HG02943 (cell line): ENCODE measurements around the gene EIF3L.
"Not testable (repeated sequence)": the region's sequence is repeated elsewhere in the genome, so short reads cannot be mapped to it uniquely, and the experiment has no call there.

ENCODE experiments used
- ATAC-seq: cut with Tn5 transposase; IDR thresholded peaks from one replicate; pipeline ENCODE4 v1.9.1; 2021; ENCODE audit warnings: mild to moderate bottlenecking, low read depth, moderate library complexity; ENCODE audit not compliant: unreplicated experiment

The EIF3L gene

GRCh38 chr22:37849089-37849751, at the start of gene EIF3L:
Gene EIF3L (plus strand): TSS chr22:37849419. CDS start chr22:37849450, 31 bp downstream.
- ATAC-seq, result peak; percentile 48

DNA sequence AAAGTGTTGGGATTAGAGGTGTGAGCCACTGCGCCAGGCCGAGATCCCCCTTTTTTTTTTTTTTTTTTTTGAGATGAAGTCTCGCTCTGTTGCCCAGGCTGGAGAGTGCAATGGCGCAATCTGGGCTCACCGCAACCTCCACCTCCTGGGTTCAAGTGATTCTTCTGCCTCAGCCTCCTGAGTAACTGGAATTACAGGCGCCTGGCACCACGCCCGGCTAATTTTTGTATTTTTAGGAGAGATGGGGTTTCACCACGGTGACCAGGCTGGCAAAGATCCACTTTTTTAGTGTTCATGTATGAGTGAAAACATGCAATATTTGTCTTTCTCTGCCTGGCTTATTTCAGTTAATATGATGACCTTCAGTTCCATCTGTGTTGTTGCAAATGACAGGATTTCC, 49.2 kb upstream of the EIF3L start:
- not testable (repeated sequence) for ATAC-seq

- ATAC-seq, result no peak
These were observed 47.3 kb upstream of the EIF3L start for GRCh38 chr22:37801946-37802309.

- no peak for ATAC-seq
These were observed 46.7 kb upstream of the EIF3L start for GRCh38 chr22:37802310-37803194.

GRCh38 chr22:37803195-37803638, 46.0 kb upstream of the EIF3L start:
- ATAC-seq, result no peak

DNA sequence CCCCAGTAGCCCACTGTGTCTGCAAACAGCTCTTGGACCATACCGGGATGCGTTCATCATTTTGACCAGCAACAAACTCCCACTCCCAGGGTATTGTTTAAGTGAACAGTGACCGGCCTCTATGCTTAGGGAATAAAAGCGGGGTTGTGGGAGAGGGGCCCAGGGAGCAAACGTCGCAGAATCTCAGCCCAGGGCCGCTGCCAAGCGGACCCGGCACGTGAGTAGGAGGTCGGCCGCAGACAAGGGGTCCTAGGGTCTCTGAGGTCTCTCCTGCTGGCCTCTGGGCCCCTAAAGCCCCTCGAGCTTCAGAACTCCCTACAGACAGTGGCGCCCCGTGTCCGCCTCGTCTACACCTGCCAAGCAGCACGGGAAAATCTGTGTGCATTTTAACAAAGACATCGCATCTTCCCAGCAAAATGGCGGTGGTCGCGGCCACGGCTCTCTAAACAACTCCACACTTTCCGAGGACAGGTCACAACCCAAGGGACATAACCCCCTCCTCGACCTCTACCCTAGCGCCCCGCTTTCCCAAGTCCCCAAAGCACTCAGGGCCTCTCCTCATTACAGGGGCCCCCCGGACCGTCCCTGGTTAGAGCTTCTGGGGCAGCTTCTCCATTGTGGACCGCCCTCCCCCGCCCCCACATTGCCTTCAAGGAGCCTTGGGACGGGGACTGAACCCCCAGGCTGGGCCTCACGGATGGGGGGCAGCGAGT, 45.4 kb upstream of the EIF3L start:
- no peak for ATAC-seq

DNA sequence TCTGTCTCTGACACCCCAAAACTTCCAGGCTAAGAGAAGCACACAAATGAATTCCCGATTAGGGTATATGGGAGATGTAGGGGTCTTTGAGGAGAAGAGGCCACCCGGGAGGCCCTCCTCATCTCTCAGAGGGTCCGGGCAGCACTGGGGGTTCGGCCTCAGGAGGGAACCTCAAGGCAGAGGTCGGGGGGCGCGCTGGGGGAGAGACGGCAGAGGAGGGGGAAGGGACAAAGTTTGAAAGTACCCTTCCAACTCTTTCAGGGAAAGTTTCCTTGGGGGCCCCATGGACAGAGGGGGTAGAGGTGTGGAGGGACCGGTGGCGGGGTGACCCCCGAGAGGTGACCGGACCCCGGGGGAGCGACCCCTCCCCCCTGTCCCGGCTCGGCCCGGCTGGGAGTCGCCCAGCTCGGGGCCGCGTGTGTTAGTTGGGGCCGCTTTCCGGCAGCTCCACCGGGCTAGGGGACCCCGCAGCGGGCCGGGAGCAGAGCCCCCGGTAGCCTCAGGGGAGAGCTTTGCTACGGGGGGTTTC, 44.8 kb upstream of the EIF3L start:
- ATAC-seq, result no peak

GRCh38 chr22:37804881-37805809, 44.1 kb upstream of the EIF3L start:
- no peak for ATAC-seq

GRCh38 chr22:37805810-37806277, 43.4 kb upstream of the EIF3L start:
- ATAC-seq, result no peak

DNA sequence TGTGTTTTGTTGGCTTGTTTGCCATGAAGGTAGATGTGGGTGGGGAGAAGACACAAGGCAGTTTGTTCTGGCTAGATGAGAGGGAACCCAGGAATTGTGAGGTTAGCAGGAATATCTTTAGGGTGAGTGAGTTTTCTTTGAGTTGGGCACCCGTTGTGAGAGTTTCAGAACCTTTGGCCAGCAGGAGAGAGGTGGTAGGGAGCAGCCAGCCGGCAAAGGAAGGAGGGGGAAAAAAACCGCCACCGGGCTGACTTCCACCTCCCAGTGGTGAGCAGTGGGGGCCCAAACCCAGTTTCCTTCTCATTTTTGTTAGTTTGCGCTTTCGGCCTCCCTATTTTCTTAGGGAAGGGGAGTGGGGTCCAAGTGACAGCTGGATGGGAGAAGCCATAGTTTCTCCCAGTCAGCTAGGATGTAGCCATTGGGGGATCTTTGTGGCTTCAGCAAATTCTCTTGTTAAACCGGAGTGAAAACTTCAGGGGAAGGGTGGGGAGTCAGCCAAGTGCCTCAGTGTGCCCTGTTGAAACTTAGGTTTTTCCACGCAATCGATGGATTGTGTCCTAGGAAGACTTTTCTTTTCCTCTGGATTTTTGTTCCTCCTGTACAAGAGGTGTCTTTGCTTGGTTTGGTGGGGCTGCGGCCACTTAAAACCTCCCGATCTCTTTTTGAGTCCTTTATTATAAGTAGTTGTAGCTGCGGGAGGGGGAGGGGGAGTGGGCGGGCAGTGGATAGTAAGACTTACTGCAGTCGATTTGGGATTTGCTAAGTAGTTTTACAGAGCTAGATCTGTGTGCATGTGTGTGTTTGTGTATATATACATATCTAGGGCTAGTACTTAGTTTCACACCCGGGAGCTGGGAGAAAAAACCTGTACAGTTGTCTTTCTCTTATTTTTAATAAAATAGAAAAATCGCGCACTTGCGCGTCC, 42.5 kb upstream of the EIF3L start:
- ATAC-seq, result no peak

- peak; percentile 71 for ATAC-seq
These were observed 41.6 kb upstream of the EIF3L start, which contains the start of gene GCAT for GRCh38 chr22:37807410-37808293. Gene GCAT (plus strand): TSS chr22:37807934. CDS start chr22:37807968, 34 bp downstream.

GRCh38 chr22:37808294-37808657, 40.9 kb upstream of the EIF3L start:
- no peak for ATAC-seq

GRCh38 chr22:37809672-37810333, 39.4 kb upstream of the EIF3L start:
- no peak for ATAC-seq

DNA sequence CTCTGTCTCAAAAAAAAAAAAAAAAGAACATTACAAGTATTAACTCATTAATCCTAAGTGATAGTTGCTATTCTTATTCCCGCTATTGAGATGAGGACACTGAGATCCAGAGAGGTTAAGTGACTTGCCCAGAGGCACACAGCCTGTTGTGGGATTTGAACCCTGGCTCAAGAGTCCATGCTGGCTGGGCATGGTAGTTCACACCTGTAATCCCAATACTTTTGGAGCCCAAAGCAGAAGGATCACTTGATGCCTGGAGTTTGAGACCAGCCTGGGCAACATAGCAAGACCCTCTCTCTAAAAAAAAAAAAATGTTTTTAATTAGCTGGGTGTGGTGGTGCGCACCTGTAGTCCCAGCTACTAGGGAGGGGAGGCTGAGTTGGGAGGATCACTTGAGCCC, 37.4 kb upstream of the EIF3L start:
- no peak for ATAC-seq

DNA sequence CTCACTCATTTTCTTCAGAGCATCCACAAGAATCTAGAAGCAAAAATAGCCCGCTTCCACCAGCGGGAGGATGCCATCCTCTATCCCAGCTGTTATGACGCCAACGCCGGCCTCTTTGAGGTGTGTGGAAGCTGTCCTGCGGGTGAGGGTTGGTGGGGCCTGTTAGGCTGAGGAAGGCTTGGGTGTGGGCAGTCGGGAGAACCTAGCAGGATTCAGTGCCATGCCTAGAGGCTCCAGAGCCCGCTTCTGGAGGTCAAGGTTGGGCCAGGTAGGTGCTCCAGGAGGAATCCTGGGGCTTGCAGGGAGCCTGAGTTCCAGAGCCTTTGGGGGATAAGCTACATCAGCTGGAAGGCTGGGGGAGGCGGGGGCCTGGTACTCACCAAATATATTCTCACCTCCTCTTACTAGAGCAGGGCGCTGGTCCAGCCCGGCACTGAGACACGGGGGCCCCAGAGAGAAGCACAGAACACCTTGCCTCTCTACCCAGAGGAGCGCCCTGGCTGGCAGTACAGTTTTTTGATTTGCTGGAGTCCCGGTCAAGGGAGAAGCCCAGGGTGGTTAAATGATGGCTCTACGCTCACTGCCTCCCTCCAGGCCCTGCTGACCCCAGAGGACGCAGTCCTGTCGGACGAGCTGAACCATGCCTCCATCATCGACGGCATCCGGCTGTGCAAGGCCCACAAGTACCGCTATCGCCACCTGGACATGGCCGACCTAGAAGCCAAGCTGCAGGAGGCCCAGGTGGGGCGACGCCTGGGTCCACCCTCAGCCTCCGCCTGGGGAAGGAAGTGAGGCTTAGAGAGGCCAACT, 36.1 kb upstream of the EIF3L start:
- ATAC-seq, result no peak

GRCh38 chr22:37815593-37815992, 33.6 kb upstream of the EIF3L start:
- ATAC-seq, result no peak
